ENCODE results near the gene STAG1. TPM values are rescaled to one million over a fixed set of nuclear protein-coding genes. Genes with fewer than 3 reads are reported as not detected.

The STAG1 gene
- total and polyA plus RNA-seq, 4 donors = 11.0 to 68.6 (median 38.4) TPM

DNA sequence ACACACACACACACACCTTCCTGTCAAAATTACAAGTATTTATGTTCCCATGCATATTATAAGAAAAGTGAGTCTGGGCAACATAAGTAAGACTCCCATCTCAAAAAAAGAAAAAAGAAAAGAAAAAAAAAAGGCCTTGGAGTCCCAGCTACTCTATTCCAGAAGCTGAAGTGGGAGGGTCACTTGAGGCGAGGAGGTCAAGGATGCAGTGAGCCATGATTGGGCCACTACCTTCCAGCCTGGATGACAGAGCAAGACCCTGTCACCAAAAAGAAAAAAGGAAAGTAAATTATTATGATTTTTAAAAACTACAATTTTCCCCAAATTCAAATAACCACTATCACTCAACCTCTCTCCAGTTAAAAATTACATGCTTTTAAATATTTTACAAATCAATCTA lies 113.1 kb downstream of the STAG1 start:
- H3K9me3 ChIP-seq (ENCODE audit: control insufficient read depth, low read length) = no peaks in the 10 kb centered on the region
- intact Hi-C loops (cut with DNase I) = no loop called here
- H3K4me1 ChIP-seq (ENCODE audit: control insufficient read depth in 1 of 2, insufficient read depth in 2 of 2, low read length in 2 of 2) = peaks cover 0 to 1% of the 10 kb centered on the region in 2 donors
- ATAC-seq (ENCODE audit: low FRiP score) = no peak
- DNase-seq = no peak
- 90 to 96% methylated on average over 1 of the region's 1 CpG for WGBS, 2 donors
- H3K36me3 ChIP-seq (ENCODE audit: control insufficient read depth in 1 of 2, insufficient read depth in 2 of 2, low read length in 1 of 2) = no peaks in the 10 kb centered on the region
- H3K27me3 ChIP-seq (ENCODE audit: control insufficient read depth in 1 of 2, insufficient read depth in 2 of 2, low read length in 1 of 2) = no peaks in the 10 kb centered on the region
- no peak overlapping the region for H3K4me3 ChIP-seq (ENCODE audit: low read length in 2 of 2)
- H3K27ac ChIP-seq (ENCODE audit: low read depth in 1 of 2, low read length in 2 of 2) = no peak overlapping the region

- Histone ChIP-seq H3K4me1 (ENCODE audit: control insufficient read depth in 1 of 2, insufficient read depth in 2 of 2, low read length in 2 of 2) (peaks cover 1 to 2% of the 10 kb centered on the region in 2 donors), H3K36me3 (ENCODE audit: control insufficient read depth in 1 of 2, insufficient read depth in 2 of 2, low read length in 1 of 2) (no peaks in the 10 kb centered on the region), H3K4me3 (ENCODE audit: low read length in 2 of 2) (no peak overlapping the region), H3K27me3 (ENCODE audit: control insufficient read depth in 1 of 2, insufficient read depth in 2 of 2, low read length in 1 of 2) (no peaks in the 10 kb centered on the region), H3K27ac (ENCODE audit: low read depth in 1 of 2, low read length in 2 of 2) (no peak overlapping the region), H3K9me3 (ENCODE audit: control insufficient read depth, low read length) (no peaks in the 10 kb centered on the region)
- WGBS, 2 donors = 12% methylated on average over 2 of the region's 2 CpGs
- ATAC-seq (ENCODE audit: low FRiP score) = no peak
- intact Hi-C loops (cut with DNase I) = no loop called here
- DNase-seq = no peak
These were observed 115.0 kb downstream of the STAG1 start for GRCh38 chr3:136637176-136637575.

DNA sequence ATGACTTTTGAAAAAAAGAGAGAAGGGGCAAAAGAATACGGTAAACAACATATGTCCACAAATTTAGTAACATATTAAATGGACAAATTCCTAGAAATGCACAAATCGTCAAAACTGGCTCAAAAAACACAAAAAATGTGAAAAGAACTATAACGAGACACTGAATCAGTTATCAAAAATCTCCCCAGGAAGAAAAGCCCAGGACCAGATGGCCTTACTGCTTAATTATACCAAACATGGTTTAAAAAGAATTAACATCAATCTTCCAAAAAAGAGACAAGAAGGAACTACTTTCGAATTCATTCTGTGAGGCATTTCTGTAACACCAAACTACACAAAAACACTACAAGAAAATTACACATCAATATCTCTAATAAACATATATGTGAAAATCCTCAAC lies 117.4 kb downstream of the STAG1 start:
- H3K27ac ChIP-seq (ENCODE audit: low read depth in 1 of 2, low read length in 2 of 2) = no peak overlapping the region
- H3K4me3 ChIP-seq (ENCODE audit: low read length in 2 of 2) = no peak overlapping the region
- intact Hi-C loops (cut with DNase I) = no loop called here
- no peaks in the 10 kb centered on the region for H3K36me3 ChIP-seq (ENCODE audit: control insufficient read depth in 1 of 2, insufficient read depth in 2 of 2, low read length in 1 of 2)
- no peaks in the 10 kb centered on the region for H3K27me3 ChIP-seq (ENCODE audit: control insufficient read depth in 1 of 2, insufficient read depth in 2 of 2, low read length in 1 of 2)
- DNase-seq (no peak), ATAC-seq (ENCODE audit: low FRiP score) (no peak)
- 90 to 92% methylated on average over 4 of the region's 4 CpGs for WGBS, 2 donors
- peaks cover 1 to 2% of the 10 kb centered on the region in 2 donors for H3K4me1 ChIP-seq (ENCODE audit: control insufficient read depth in 1 of 2, insufficient read depth in 2 of 2, low read length in 2 of 2)
- no peaks in the 10 kb centered on the region for H3K9me3 ChIP-seq (ENCODE audit: control insufficient read depth, low read length)

DNA sequence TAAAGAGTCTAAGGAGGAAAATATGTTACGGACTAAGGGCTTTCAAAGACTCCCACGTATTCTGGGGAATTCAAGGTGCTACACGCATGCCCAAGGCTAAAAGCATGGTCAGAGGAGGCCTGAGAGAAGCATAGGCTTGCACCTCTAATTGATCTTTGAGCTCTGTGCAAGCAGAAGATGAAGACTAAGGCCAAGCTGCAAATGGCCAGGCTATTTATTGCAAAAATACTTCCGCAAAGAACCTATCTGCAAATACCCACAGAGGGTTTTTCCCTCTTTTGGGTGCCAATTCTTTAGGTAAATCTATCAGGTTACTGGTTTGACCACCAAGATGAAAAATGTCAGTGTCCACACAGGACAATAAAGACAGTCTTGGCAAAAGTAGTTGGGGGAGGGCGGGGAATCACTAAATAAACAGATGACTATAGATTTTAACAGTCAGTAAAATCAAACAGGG lies 119.5 kb downstream of the STAG1 start:
- peaks cover 1 to 4% of the 10 kb centered on the region in 2 donors for H3K4me1 ChIP-seq (ENCODE audit: control insufficient read depth in 1 of 2, insufficient read depth in 2 of 2, low read length in 2 of 2)
- intact Hi-C loops (cut with DNase I) = no loop called here
- 93 to 96% methylated on average over 5 of the region's 5 CpGs for WGBS, 2 donors
- DNase-seq (no peak), ATAC-seq (ENCODE audit: low FRiP score) (no peak)
- H3K27me3 ChIP-seq (ENCODE audit: control insufficient read depth in 1 of 2, insufficient read depth in 2 of 2, low read length in 1 of 2) = no peaks in the 10 kb centered on the region
- H3K4me3 ChIP-seq (ENCODE audit: low read length in 2 of 2) = no peak overlapping the region
- no peak overlapping the region for H3K27ac ChIP-seq (ENCODE audit: low read depth in 1 of 2, low read length in 2 of 2)
- no peaks in the 10 kb centered on the region for H3K36me3 ChIP-seq (ENCODE audit: control insufficient read depth in 1 of 2, insufficient read depth in 2 of 2, low read length in 1 of 2)
- no peaks in the 10 kb centered on the region for H3K9me3 ChIP-seq (ENCODE audit: control insufficient read depth, low read length)

DNA sequence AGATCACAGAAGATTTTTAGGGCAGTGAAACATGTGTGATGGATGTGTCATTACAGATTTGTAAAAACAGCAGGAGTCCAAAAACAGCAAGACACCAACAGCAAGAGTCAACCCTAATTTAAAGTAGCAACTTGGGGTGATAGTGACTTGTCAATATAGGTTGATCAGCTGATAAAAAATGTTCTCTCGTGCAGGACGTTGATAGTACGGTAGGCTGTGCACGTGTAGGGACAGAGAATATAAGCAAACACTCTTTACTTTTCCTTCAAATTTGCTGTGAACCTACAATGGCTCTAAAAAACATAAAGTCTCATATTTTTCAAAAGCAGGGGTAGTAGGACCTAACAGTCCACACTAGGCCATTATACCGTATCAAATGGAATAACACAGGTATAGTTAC lies 120.8 kb downstream of the STAG1 start:
- ATAC-seq (ENCODE audit: low FRiP score) (no peak), DNase-seq (no peak)
- intact Hi-C loops (cut with DNase I) = no loop called here
- no peak overlapping the region for H3K4me3 ChIP-seq (ENCODE audit: low read length in 2 of 2)
- no peak overlapping the region for H3K27ac ChIP-seq (ENCODE audit: low read depth in 1 of 2, low read length in 2 of 2)
- 84 to 94% methylated on average over 5 of the region's 5 CpGs for WGBS, 2 donors
- H3K9me3 ChIP-seq (ENCODE audit: control insufficient read depth, low read length) = no peaks in the 10 kb centered on the region
- H3K36me3 ChIP-seq (ENCODE audit: control insufficient read depth in 1 of 2, insufficient read depth in 2 of 2, low read length in 1 of 2) = no peaks in the 10 kb centered on the region
- H3K27me3 ChIP-seq (ENCODE audit: control insufficient read depth in 1 of 2, insufficient read depth in 2 of 2, low read length in 1 of 2) = no peaks in the 10 kb centered on the region
- H3K4me1 ChIP-seq (ENCODE audit: control insufficient read depth in 1 of 2, insufficient read depth in 2 of 2, low read length in 2 of 2) = peaks cover 0 to 4% of the 10 kb centered on the region in 2 donors

GRCh38 chr3:136630915-136631314 lies 121.3 kb downstream of the STAG1 start:
- Histone ChIP-seq H3K27me3 (ENCODE audit: control insufficient read depth in 1 of 2, insufficient read depth in 2 of 2, low read length in 1 of 2) (no peaks in the 10 kb centered on the region), H3K9me3 (ENCODE audit: control insufficient read depth, low read length) (no peaks in the 10 kb centered on the region), H3K4me1 (ENCODE audit: control insufficient read depth in 1 of 2, insufficient read depth in 2 of 2, low read length in 2 of 2) (peaks cover 0 to 4% of the 10 kb centered on the region in 2 donors), H3K27ac (ENCODE audit: low read depth in 1 of 2, low read length in 2 of 2) (no peak overlapping the region), H3K4me3 (ENCODE audit: low read length in 2 of 2) (no peak overlapping the region), H3K36me3 (ENCODE audit: control insufficient read depth in 1 of 2, insufficient read depth in 2 of 2, low read length in 1 of 2) (no peaks in the 10 kb centered on the region)
- 53 to 59% methylated on average over 1 of the region's 1 CpG for WGBS, 2 donors
- DNase-seq (no peak), ATAC-seq (ENCODE audit: low FRiP score) (no peak)
- intact Hi-C loops (cut with DNase I) = no loop called here

- H3K4me1 ChIP-seq (ENCODE audit: control insufficient read depth in 1 of 2, insufficient read depth in 2 of 2, low read length in 2 of 2) = peaks cover 0 to 2% of the 10 kb centered on the region in 2 donors
- no peaks in the 10 kb centered on the region for H3K27me3 ChIP-seq (ENCODE audit: control insufficient read depth in 1 of 2, insufficient read depth in 2 of 2, low read length in 1 of 2)
- H3K4me3 ChIP-seq (ENCODE audit: low read length in 2 of 2) = no peak overlapping the region
- 87 to 91% methylated on average over 3 of the region's 3 CpGs for WGBS, 2 donors
- no peaks in the 10 kb centered on the region for H3K9me3 ChIP-seq (ENCODE audit: control insufficient read depth, low read length)
- no peak overlapping the region for H3K27ac ChIP-seq (ENCODE audit: low read depth in 1 of 2, low read length in 2 of 2)
- no peak for DNase-seq
- no peak for ATAC-seq (ENCODE audit: low FRiP score)
- no peaks in the 10 kb centered on the region for H3K36me3 ChIP-seq (ENCODE audit: control insufficient read depth in 1 of 2, insufficient read depth in 2 of 2, low read length in 1 of 2)
- intact Hi-C loops (cut with DNase I) = no loop called here
These were observed 125.7 kb downstream of the STAG1 start for GRCh38 chr3:136626493-136626892.

DNA sequence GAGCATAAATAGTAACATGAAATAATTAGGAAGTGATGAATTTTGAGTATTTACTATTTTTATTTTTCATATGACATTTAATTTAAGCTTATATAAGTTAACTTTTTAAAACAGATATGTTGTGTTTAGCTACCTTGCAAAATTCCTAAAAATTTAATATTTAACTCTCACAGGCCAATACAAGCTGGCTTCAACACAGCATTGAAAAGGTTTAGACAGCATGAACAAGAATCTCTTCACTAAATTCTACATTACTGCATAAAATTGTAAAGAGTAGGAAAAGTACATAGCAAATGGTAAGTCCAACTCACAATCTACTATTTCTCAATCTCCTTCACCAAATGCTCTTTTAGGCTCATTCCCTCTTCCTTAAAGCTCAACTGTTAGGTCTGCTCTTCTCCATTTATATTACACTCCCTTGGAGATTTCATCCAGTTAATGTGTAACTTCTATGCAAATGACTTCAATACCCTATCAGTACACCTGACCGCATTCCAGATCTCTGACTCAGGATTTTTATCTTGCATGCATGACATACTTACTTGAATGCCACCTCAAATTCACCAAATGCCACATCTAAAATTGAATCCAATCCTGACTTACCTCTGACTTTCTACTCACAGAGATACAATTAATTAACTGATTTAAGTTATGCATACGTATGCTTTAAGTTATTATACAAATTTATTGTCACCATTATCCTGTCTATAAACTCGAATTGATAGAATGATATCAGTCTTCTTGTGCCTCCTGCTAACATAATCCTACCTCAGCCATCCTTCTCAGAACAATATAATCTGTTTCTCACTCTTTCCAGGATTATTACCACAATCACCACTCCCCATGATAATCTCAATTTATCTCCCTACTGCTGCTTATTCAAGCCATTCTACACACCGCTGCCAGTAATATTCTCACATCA lies 127.0 kb downstream of the STAG1 start:
- WGBS, 2 donors = 92 to 95% methylated on average over 4 of the region's 4 CpGs
- H3K27me3 ChIP-seq (ENCODE audit: control insufficient read depth in 1 of 2, insufficient read depth in 2 of 2, low read length in 1 of 2) = no peaks in the 10 kb centered on the region
- intact Hi-C loops (cut with DNase I) = no loop called here

DNA sequence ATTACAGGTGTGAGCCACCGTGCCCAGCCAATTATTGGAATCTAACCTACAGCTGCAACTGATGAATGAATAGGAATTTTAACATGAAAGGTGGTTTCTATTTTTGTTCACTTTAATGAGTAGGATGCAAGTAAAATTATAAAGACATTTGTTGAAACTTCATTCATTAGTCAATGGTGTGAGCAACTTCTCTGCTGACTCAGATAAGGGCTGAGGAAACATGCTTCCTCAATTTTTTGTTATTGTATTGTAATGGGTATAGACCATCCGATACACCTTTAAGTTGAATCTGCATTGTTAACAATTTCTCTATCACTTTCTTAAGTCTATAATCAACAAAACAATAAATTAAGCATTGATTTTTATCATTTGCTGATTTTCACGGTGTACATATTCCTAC lies 127.8 kb downstream of the STAG1 start:
- no peak for ATAC-seq (ENCODE audit: low FRiP score)
- H3K36me3 ChIP-seq (ENCODE audit: control insufficient read depth in 1 of 2, insufficient read depth in 2 of 2, low read length in 1 of 2) = no peaks in the 10 kb centered on the region

More for the DNA sequence above, 127.0 kb downstream of the STAG1 start:
- Histone ChIP-seq H3K4me3 (ENCODE audit: low read length in 2 of 2) (no peak overlapping the region), H3K27ac (ENCODE audit: low read depth in 1 of 2, low read length in 2 of 2) (no peak overlapping the region), H3K4me1 (ENCODE audit: control insufficient read depth in 1 of 2, insufficient read depth in 2 of 2, low read length in 2 of 2) (peaks cover 0 to 2% of the 10 kb centered on the region in 2 donors), H3K9me3 (ENCODE audit: control insufficient read depth, low read length) (no peaks in the 10 kb centered on the region), H3K36me3 (ENCODE audit: control insufficient read depth in 1 of 2, insufficient read depth in 2 of 2, low read length in 1 of 2) (no peaks in the 10 kb centered on the region)
- DNase-seq (no peak), ATAC-seq (ENCODE audit: low FRiP score) (no peak)

More for the DNA sequence above, 127.8 kb downstream of the STAG1 start:
- no peak overlapping the region for H3K4me3 ChIP-seq (ENCODE audit: low read length in 2 of 2)
- DNase-seq = no peak
- H3K9me3 ChIP-seq (ENCODE audit: control insufficient read depth, low read length) = no peaks in the 10 kb centered on the region
- H3K27me3 ChIP-seq (ENCODE audit: control insufficient read depth in 1 of 2, insufficient read depth in 2 of 2, low read length in 1 of 2) = no peaks in the 10 kb centered on the region
- H3K27ac ChIP-seq (ENCODE audit: low read depth in 1 of 2, low read length in 2 of 2) = no peak overlapping the region
- intact Hi-C loops (cut with DNase I) = no loop called here
- WGBS, 2 donors = 96% methylated on average over 3 of the region's 3 CpGs
- H3K4me1 ChIP-seq (ENCODE audit: control insufficient read depth in 1 of 2, insufficient read depth in 2 of 2, low read length in 2 of 2) = peaks cover 0 to under 1% of the 10 kb centered on the region in 2 donors
